GM19467 (cell line): ENCODE results near the gene DNAH11.
"Not testable (repeated sequence)": the region's sequence is repeated elsewhere in the genome, so short reads cannot be mapped to it uniquely, and the experiment has no call there.

Source experiments
- ATAC-seq: cut with Tn5 transposase; IDR thresholded peaks from one replicate; pipeline ENCODE4 v1.9.1; 2021; ENCODE audit warnings: mild to moderate bottlenecking, moderate library complexity; ENCODE audit not compliant: unreplicated experiment

The DNAH11 gene

GRCh38 chr7:21542891-21543527 is at the start of gene DNAH11:
Gene DNAH11 (plus strand): TSS chr7:21543039. CDS start chr7:21543246, 207 bp downstream.
- ATAC-seq: no peak

GRCh38 chr7:21495731-21496130 is 47.1 kb upstream of the DNAH11 start:
- ATAC-seq: no peak

GRCh38 chr7:21497072-21497471 is 45.8 kb upstream of the DNAH11 start:
- ATAC-seq: no peak

GRCh38 chr7:21500117-21500832 is 42.6 kb upstream of the DNAH11 start:
- ATAC-seq: no peak

- no peak for ATAC-seq
Observed at GRCh38 chr7:21504021-21504420, 38.8 kb upstream of the DNAH11 start.

GRCh38 chr7:21507627-21508343 is 35.1 kb upstream of the DNAH11 start:
- no peak for ATAC-seq

GRCh38 chr7:21508538-21508937 is 34.3 kb upstream of the DNAH11 start:
- ATAC-seq: no peak

GRCh38 chr7:21514062-21514461 is 28.8 kb upstream of the DNAH11 start:
- no peak for ATAC-seq

GRCh38 chr7:21524680-21525079 is 18.2 kb upstream of the DNAH11 start:
- ATAC-seq: no peak

- ATAC-seq: no peak
Observed at GRCh38 chr7:21526007-21526406, 16.8 kb upstream of the DNAH11 start.

GRCh38 chr7:21526448-21526847 is 16.4 kb upstream of the DNAH11 start:
- no peak for ATAC-seq

- not testable (repeated sequence) for ATAC-seq
Observed at GRCh38 chr7:21532485-21532884, 10.4 kb upstream of the DNAH11 start.

- ATAC-seq: not testable (repeated sequence)
Observed at GRCh38 chr7:21533646-21534045, 9.2 kb upstream of the DNAH11 start.

GRCh38 chr7:21536445-21537118 is 6.3 kb upstream of the DNAH11 start:
- not testable (repeated sequence) for ATAC-seq

GRCh38 chr7:21538936-21539495 is 3.8 kb upstream of the DNAH11 start:
- no peak for ATAC-seq

GRCh38 chr7:21543528-21544302 is 876 bp downstream of the DNAH11 start:
- no peak for ATAC-seq

- no peak for ATAC-seq
Observed at GRCh38 chr7:21544303-21544656, 1.4 kb downstream of the DNAH11 start.

- ATAC-seq: no peak
Observed at GRCh38 chr7:21544715-21545114, 1.9 kb downstream of the DNAH11 start.

- ATAC-seq: no peak
Observed at GRCh38 chr7:21547501-21547900, 4.7 kb downstream of the DNAH11 start.

- ATAC-seq: no peak
Observed at GRCh38 chr7:21548491-21548890, 5.7 kb downstream of the DNAH11 start.
